ENCODE measurements around the gene LRRC32. TPM values are rescaled to one million over a fixed set of nuclear protein-coding genes. Genes with fewer than 3 reads are reported as not detected.

Gene LRRC32
- total and polyA plus RNA-seq, 9 of the 15 experiments (the other 6 are each of a cell fraction or from before 2014, with no cell fraction given), result 0.10 to 0.50 (median 0.19) TPM; not detected in 5

DNA sequence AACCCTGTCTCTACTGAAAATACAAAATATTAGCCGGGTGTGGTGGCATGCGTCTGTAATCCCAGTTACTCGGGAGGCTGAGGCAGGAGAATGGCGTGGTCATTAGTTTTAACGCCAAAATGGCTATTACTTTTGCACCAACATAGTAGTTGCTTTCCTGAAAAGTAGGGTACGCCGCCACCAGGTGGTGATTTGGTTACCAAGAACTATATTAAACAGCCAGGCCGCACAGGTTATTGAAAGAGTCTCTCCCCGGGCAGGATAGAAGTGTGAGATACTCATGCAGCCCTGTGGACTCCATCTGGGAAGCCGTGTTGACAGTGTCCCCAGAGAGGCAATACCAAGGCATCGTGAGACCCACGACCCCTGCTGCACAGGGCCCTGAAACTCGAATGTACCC is 24.6 kb upstream of the LRRC32 start (continued):
- TF ChIP-seq ZNF133 (CRISPR knock-in tag; IDR thresholded peaks at IDR 0.05) (no peak), ZNF263 (CRISPR knock-in tag; IDR thresholded peaks at IDR 0.05; ENCODE audit: borderline replicate concordance) (no peak), FOXA1 (IDR thresholded peaks at IDR 0.05; ENCODE audit: borderline replicate concordance) (no peak), KLF13 (tag; IDR thresholded peaks at IDR 0.05; ENCODE audit: borderline replicate concordance, low read depth) (no peak), EZH2 (IDR thresholded peaks at IDR 0.05; ENCODE audit: borderline replicate concordance, low read depth, low read length) (no peak), SMAD2 (IDR thresholded peaks at IDR 0.05; ENCODE audit: low read depth, low read length) (no peak), HDAC1 (IDR thresholded peaks at IDR 0.05) (no peak), SMC3 (conservative IDR thresholded peaks at IDR 0.05; ENCODE audit: insufficient read depth, low read depth, low read length) (peak; percentile 32; the same call in 1 of the 2 replicates), WHSC1 (IDR thresholded peaks at IDR 0.05; ENCODE audit: low read length) (no peak)

DNA sequence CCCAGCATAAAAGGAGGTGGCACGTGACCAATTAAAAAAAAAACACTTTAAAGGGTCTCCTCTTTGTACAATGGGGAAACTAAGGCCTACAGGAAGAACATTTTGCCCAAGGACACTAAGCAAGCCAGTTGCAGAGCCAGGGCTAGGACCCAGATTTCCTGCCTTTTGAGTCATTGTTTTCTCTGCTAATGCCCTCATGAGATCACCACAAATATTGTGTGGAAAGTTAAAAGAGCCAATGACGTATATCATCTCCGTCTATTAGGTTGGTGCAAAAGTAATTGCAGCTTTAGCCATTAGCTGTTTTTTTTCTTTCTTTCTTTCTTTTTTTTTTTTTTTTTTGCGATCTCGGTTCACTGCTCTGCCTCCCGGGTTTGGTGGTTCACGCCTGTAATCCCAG is 24.1 kb upstream of the LRRC32 start:
- no peaks in the 10 kb centered on the region for H3K36me3 ChIP-seq (ENCODE audit: control insufficient read depth, insufficient read depth, low read length)
- no peaks in the 10 kb centered on the region for H3K9me3 ChIP-seq (replicated peaks; ENCODE audit: control insufficient read depth, insufficient read depth, low read depth, low read length)
- peaks cover 18 to 29% of the 10 kb centered on the region in 2 experiments for H3K4me1 ChIP-seq (replicated peaks in 1 of 2; ENCODE audit: control insufficient read depth in 2 of 2, insufficient read depth in 2 of 2, low read length in 2 of 2)
- H3K9me1 ChIP-seq (ENCODE audit: control insufficient read depth, insufficient read depth, low read length), result no peaks in the 10 kb centered on the region
- ChIA-PET POLR2A (no interaction called here), CTCF (ENCODE audit: low intra/inter-chr PET ratio) (no interaction called here)
- H2AFZ ChIP-seq (ENCODE audit: low read depth, low read length), result no peak overlapping the region
- no peak overlapping the region for H3K4me3 ChIP-seq
- ATAC-seq, result no peak
- in situ Hi-C loops (cut with MboI), result no loop called here
- H3K27me3 ChIP-seq (ENCODE audit: control insufficient read depth in 2 of 2, insufficient read depth in 2 of 2, low read length in 2 of 2), result no peaks in the 10 kb centered on the region; a peak in 1 of 5 replicates
- intact Hi-C loops (cut with micrococcal nuclease), result no loop called here
- no TSS peak for BruUV-seq (replicated peaks)
- TF ChIP-seq, protein P1, sequence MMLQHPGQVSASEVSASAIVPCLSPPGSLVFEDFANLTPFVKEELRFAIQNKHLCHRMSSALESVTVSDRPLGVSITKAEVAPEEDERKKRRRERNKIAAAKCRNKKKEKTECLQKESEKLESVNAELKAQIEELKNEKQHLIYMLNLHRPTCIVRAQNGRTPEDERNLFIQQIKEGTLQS (IDR thresholded peaks at IDR 0.05), result peak; percentile 31; the same call in 1 of the 2 replicates
- TF ChIP-seq, protein P1 (CRISPR knock-in tag; conservative IDR thresholded peaks at IDR 0.05), result no peak
- TF ChIP-seq DIDO1 (tag; IDR thresholded peaks at IDR 0.05; ENCODE audit: low read depth), result no peak
- no peak overlapping the region for H3K9ac ChIP-seq (ENCODE audit: insufficient read depth in 1 of 2, low read depth in 2 of 2, low read length in 2 of 2)
- no peak overlapping the region for H3K27ac ChIP-seq (ENCODE audit: extremely low read depth, low read depth, low read length)
- no peak for FAIRE-seq
- H3K4me2 ChIP-seq (ENCODE audit: insufficient read depth, low read length), result no peak overlapping the region
- H3K79me2 ChIP-seq (ENCODE audit: control insufficient read depth, insufficient read depth, low read length), result no peaks in the 10 kb centered on the region
- 40% methylated on average over 3 of the region's 7 CpGs for WGBS (ENCODE audit: insufficient coverage, low coverage, missing lambda C conversion rate)
- DNase-seq (ENCODE audit: extremely low read depth in 1 of 4, low spot score in 3 of 4), result no peak
- H4K20me1 ChIP-seq (replicated peaks; ENCODE audit: control insufficient read depth, insufficient read depth, low read length), result no peaks in the 10 kb centered on the region
